ENCODE data around the gene SH3BP5. TPM values are rescaled to one million over a fixed set of nuclear protein-coding genes. Genes with fewer than 3 reads are reported as not detected.
A peak's percentile ranks its signal among the peaks of the same experiment; 100 is the strongest.
"Not testable (repeated sequence)": the region's sequence is repeated elsewhere in the genome, so short reads cannot be mapped to it uniquely, and the experiment has no call there.

SH3BP5 gene
- total RNA-seq: 24.6 TPM

- Histone ChIP-seq H3K4me3 (ENCODE audit: low read length) (peak within 1 kb of the TSS; percentile 93), H3K4me1 (ENCODE audit: insufficient read depth, low read length) (peaks cover 54% of the 10 kb centered on the region), H3K27me3 (ENCODE audit: insufficient read depth, low read length) (no peaks in the 10 kb centered on the region), H3K9me3 (ENCODE audit: low read depth, low read length) (no peaks in the 10 kb centered on the region)
Measured at GRCh38 chr3:15332405-15333098, at the start of gene SH3BP5. SH3BP5 (minus strand) TSS chr3:15332586; CDS start chr3:15332408, 178 bp downstream.

- H3K4me1 ChIP-seq (ENCODE audit: insufficient read depth, low read length): peaks cover 29% of the 10 kb centered on the region
Measured at GRCh38 chr3:15380980-15381890, 48.8 kb upstream of the SH3BP5 start.

GRCh38 chr3:15377961-15378791 is 45.8 kb upstream of the SH3BP5 start:
- Histone ChIP-seq H3K9me3 (ENCODE audit: low read depth, low read length) (no peaks in the 10 kb centered on the region), H3K27me3 (ENCODE audit: insufficient read depth, low read length) (no peaks in the 10 kb centered on the region), H3K4me3 (ENCODE audit: low read length) (no peak overlapping the region), H3K4me1 (ENCODE audit: insufficient read depth, low read length) (peaks cover 13% of the 10 kb centered on the region)

More at GRCh38 chr3:15380980-15381890, 48.8 kb upstream of the SH3BP5 start:
- Histone ChIP-seq H3K4me3 (ENCODE audit: low read length) (no peak overlapping the region), H3K9me3 (ENCODE audit: low read depth, low read length) (no peaks in the 10 kb centered on the region), H3K27me3 (ENCODE audit: insufficient read depth, low read length) (no peaks in the 10 kb centered on the region)

GRCh38 chr3:15375461-15376000 is 43.1 kb upstream of the SH3BP5 start:
- Histone ChIP-seq H3K4me3 (ENCODE audit: low read length) (no peak overlapping the region), H3K9me3 (ENCODE audit: low read depth, low read length) (no peaks in the 10 kb centered on the region), H3K27me3 (ENCODE audit: insufficient read depth, low read length) (no peaks in the 10 kb centered on the region), H3K4me1 (ENCODE audit: insufficient read depth, low read length) (peaks cover 13% of the 10 kb centered on the region)

GRCh38 chr3:15372918-15373317 is 40.5 kb upstream of the SH3BP5 start:
- Histone ChIP-seq H3K4me1 (ENCODE audit: insufficient read depth, low read length) (peaks cover 24% of the 10 kb centered on the region), H3K27me3 (ENCODE audit: insufficient read depth, low read length) (no peaks in the 10 kb centered on the region), H3K4me3 (ENCODE audit: low read length) (no peak overlapping the region), H3K9me3 (ENCODE audit: low read depth, low read length) (no peaks in the 10 kb centered on the region)

GRCh38 chr3:15368561-15369135 is 36.3 kb upstream of the SH3BP5 start:
- Histone ChIP-seq H3K4me3 (ENCODE audit: low read length) (no peak overlapping the region), H3K4me1 (ENCODE audit: insufficient read depth, low read length) (peaks cover 29% of the 10 kb centered on the region), H3K9me3 (ENCODE audit: low read depth, low read length) (no peaks in the 10 kb centered on the region), H3K27me3 (ENCODE audit: insufficient read depth, low read length) (no peaks in the 10 kb centered on the region)

GRCh38 chr3:15367059-15367458 is 34.7 kb upstream of the SH3BP5 start:
- Histone ChIP-seq H3K27me3 (ENCODE audit: insufficient read depth, low read length) (no peaks in the 10 kb centered on the region), H3K4me1 (ENCODE audit: insufficient read depth, low read length) (peaks cover 37% of the 10 kb centered on the region), H3K9me3 (ENCODE audit: low read depth, low read length) (no peaks in the 10 kb centered on the region), H3K4me3 (ENCODE audit: low read length) (no peak overlapping the region)

GRCh38 chr3:15364078-15364477 is 31.7 kb upstream of the SH3BP5 start:
- not testable (repeated sequence) for H3K9me3 ChIP-seq (ENCODE audit: low read depth, low read length); H3K27me3 ChIP-seq (ENCODE audit: insufficient read depth, low read length); H3K4me3 ChIP-seq (ENCODE audit: low read length)
- peaks cover 56% of the 10 kb centered on the region for H3K4me1 ChIP-seq (ENCODE audit: insufficient read depth, low read length)

- Histone ChIP-seq H3K9me3 (ENCODE audit: low read depth, low read length) (no peaks in the 10 kb centered on the region), H3K4me1 (ENCODE audit: insufficient read depth, low read length) (peaks cover 45% of the 10 kb centered on the region), H3K27me3 (ENCODE audit: insufficient read depth, low read length) (no peaks in the 10 kb centered on the region), H3K4me3 (ENCODE audit: low read length) (no peak overlapping the region)
Measured at GRCh38 chr3:15361494-15362214, 29.3 kb upstream of the SH3BP5 start.

- H3K27me3 ChIP-seq (ENCODE audit: insufficient read depth, low read length): no peaks in the 10 kb centered on the region
- no peak overlapping the region for H3K4me3 ChIP-seq (ENCODE audit: low read length)
- H3K4me1 ChIP-seq (ENCODE audit: insufficient read depth, low read length): peaks cover 52% of the 10 kb centered on the region
- no peaks in the 10 kb centered on the region for H3K9me3 ChIP-seq (ENCODE audit: low read depth, low read length)
Measured at GRCh38 chr3:15360788-15361493, 28.6 kb upstream of the SH3BP5 start.

- Histone ChIP-seq H3K4me1 (ENCODE audit: insufficient read depth, low read length) (peaks cover 63% of the 10 kb centered on the region), H3K4me3 (ENCODE audit: low read length) (no peak overlapping the region), H3K27me3 (ENCODE audit: insufficient read depth, low read length) (no peaks in the 10 kb centered on the region), H3K9me3 (ENCODE audit: low read depth, low read length) (no peaks in the 10 kb centered on the region)
Measured at GRCh38 chr3:15359677-15360397, 27.5 kb upstream of the SH3BP5 start.

- not testable (repeated sequence) for H3K4me3 ChIP-seq (ENCODE audit: low read length); H3K27me3 ChIP-seq (ENCODE audit: insufficient read depth, low read length); H3K9me3 ChIP-seq (ENCODE audit: low read depth, low read length)
- peaks cover 48% of the 10 kb centered on the region for H3K4me1 ChIP-seq (ENCODE audit: insufficient read depth, low read length)
Measured at GRCh38 chr3:15356651-15357061, 24.3 kb upstream of the SH3BP5 start.

- no peaks in the 10 kb centered on the region for H3K27me3 ChIP-seq (ENCODE audit: insufficient read depth, low read length)
- H3K4me1 ChIP-seq (ENCODE audit: insufficient read depth, low read length): peaks cover 45% of the 10 kb centered on the region
- no peaks in the 10 kb centered on the region for H3K9me3 ChIP-seq (ENCODE audit: low read depth, low read length)
- H3K4me3 ChIP-seq (ENCODE audit: low read length): no peak overlapping the region
Measured at GRCh38 chr3:15356176-15356575, 23.8 kb upstream of the SH3BP5 start.

Measured in mononuclear cell (primary cell).